ENCODE results near the gene OAS3. TPM values are rescaled to one million over a fixed set of nuclear protein-coding genes. Genes with fewer than 3 reads are reported as not detected.
A peak's percentile ranks its signal among the peaks of the same experiment; 100 is the strongest.

Gene OAS3
- total RNA-seq, 1 donor from 2014 or later = 11.9 TPM

GRCh38 chr12:112924986-112925385 lies 13.3 kb upstream of the OAS3 start:
- DNase-seq (ENCODE audit: low spot score) = no peak

GRCh38 chr12:112926416-112927033 lies 11.7 kb upstream of the OAS3 start:
- DNase-seq (ENCODE audit: low spot score) = peak; percentile 26

GRCh38 chr12:112927475-112927874 lies 10.8 kb upstream of the OAS3 start:
- no peak for DNase-seq (ENCODE audit: low spot score)

- no peak for DNase-seq (ENCODE audit: low spot score)
These were observed 10.3 kb upstream of the OAS3 start for GRCh38 chr12:112927925-112928324.

GRCh38 chr12:112928978-112929377 lies 9.3 kb upstream of the OAS3 start:
- no peak for DNase-seq (ENCODE audit: low spot score)

GRCh38 chr12:112929715-112930114 lies 8.6 kb upstream of the OAS3 start:
- no peak for DNase-seq (ENCODE audit: low spot score)

GRCh38 chr12:112930350-112930749 lies 7.9 kb upstream of the OAS3 start:
- DNase-seq (ENCODE audit: low spot score) = no peak

- DNase-seq (ENCODE audit: low spot score) = no peak
These were observed 5.7 kb upstream of the OAS3 start for GRCh38 chr12:112932485-112933128.

GRCh38 chr12:112933129-112933505 lies 5.2 kb upstream of the OAS3 start:
- no peak for DNase-seq (ENCODE audit: low spot score)

GRCh38 chr12:112936264-112936663 lies 2.0 kb upstream of the OAS3 start:
- no peak for DNase-seq (ENCODE audit: low spot score)

GRCh38 chr12:112936927-112937326 lies 1.3 kb upstream of the OAS3 start:
- DNase-seq (ENCODE audit: low spot score) = no peak

GRCh38 chr12:112938751-112939150 lies 477 bp downstream of the OAS3 start:
- no peak for DNase-seq (ENCODE audit: low spot score)

GRCh38 chr12:112939761-112940381 lies 1.6 kb downstream of the OAS3 start:
- DNase-seq (ENCODE audit: low spot score) = no peak

GRCh38 chr12:112941528-112942335 lies 3.5 kb downstream of the OAS3 start:
- DNase-seq (ENCODE audit: low spot score) = no peak

GRCh38 chr12:112942572-112942971 lies 4.3 kb downstream of the OAS3 start:
- no peak for DNase-seq (ENCODE audit: low spot score)

GRCh38 chr12:112944024-112944690 lies 5.9 kb downstream of the OAS3 start:
- DNase-seq (ENCODE audit: low spot score) = no peak

GRCh38 chr12:112945515-112945914 lies 7.2 kb downstream of the OAS3 start:
- no peak for DNase-seq (ENCODE audit: low spot score)

GRCh38 chr12:112946236-112947000 lies 8.1 kb downstream of the OAS3 start:
- no peak for DNase-seq (ENCODE audit: low spot score)

GRCh38 chr12:112947314-112947713 lies 9.0 kb downstream of the OAS3 start:
- DNase-seq (ENCODE audit: low spot score) = no peak

- no peak for DNase-seq (ENCODE audit: low spot score)
These were observed 9.5 kb downstream of the OAS3 start for GRCh38 chr12:112947761-112948160.

GRCh38 chr12:112948806-112949205 lies 10.5 kb downstream of the OAS3 start:
- no peak for DNase-seq (ENCODE audit: low spot score)

Data from mucosa of gallbladder (tissue), 1 donor.